GM11168 (cell line): ENCODE results near the gene LMF1.
"Not testable (repeated sequence)": the region's sequence is repeated elsewhere in the genome, so short reads cannot be mapped to it uniquely, and the experiment has no call there.

Experiments
- in situ Hi-C: fragments of 300-500 bp; cut with MboI; formaldehyde crosslinking; loops from one replicate; pipeline ENCODE4 v1.12.0; 2022; ENCODE audit warnings: low sequenced_read_pairs; ENCODE audit not compliant: unreplicated experiment

LMF1 gene

GRCh38 chr16:898761-899682 is 71.8 kb downstream of the LMF1 start:
- in situ Hi-C loops, result no loop called here

- in situ Hi-C loops, result no loop called here
These were observed 72.6 kb downstream of the LMF1 start for GRCh38 chr16:898216-898615.

GRCh38 chr16:897701-898100 is 73.1 kb downstream of the LMF1 start:
- in situ Hi-C loops, result no loop called here

- in situ Hi-C loops, result no loop called here
These were observed 73.6 kb downstream of the LMF1 start for GRCh38 chr16:897200-897543.

DNA sequence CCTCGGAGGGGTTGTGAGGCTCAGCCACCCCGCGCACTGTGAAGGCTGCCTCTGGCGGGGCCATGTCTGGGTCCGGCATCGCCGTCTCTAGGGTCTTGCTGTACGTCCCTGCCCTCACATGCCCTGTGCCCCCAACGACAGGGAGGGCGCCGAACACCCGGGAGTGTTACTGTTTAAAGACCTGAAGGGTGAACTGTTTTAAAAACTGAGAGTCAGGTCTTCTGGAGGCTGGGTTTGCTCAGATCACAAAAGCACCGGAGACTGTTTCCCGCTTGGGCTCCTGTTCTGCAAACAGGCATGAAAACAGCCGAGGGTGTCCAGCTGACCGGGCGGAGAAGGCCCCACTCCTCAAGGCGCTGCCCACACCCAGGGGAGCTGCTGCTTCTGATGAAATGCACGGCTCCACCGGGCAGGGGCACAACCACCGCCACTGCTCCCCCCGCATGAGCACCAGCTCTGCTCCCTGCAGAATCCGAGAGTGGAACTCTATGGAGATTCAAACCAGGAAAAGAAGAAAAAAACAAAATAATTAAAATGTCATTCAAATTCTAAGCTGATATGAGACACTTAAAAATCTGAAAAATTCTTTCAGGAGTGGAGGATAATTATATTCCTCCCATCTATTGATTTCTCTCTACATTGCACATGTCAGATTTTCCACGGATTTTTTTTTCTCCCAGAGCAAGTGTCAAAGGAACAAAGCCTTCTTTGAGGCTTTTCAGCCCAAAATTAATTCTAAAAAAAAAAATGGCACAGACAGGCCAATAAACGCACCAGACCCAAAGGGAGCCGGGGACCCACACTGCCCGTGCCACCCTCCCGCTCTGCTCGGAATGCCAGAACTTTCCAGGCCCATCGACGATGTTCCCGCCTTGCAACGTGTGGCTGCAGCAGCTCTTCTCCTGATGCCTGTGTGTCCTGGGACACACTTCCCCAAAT is 74.3 kb downstream of the LMF1 start:
- in situ Hi-C loops, result no loop called here

DNA sequence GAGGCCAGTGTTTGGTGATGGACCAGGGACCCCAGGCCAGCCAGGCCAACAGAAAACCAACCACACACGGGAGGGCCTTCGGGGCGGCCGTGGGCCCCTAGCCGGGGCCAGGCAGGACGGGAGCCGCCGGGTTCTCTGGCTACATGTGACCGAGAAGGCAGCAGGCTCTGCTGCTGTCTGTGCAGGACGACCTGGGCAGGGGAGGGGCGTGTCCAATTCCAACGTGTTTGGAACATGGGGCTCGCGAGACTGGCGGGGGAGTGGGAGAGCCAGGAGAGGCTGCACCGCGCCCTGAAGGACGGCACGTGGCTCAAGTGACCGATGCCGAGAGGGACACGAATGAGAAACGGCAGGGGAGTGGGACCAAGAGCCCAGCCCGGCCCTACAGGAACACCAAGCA is 75.4 kb downstream of the LMF1 start:
- in situ Hi-C loops, result no loop called here

DNA sequence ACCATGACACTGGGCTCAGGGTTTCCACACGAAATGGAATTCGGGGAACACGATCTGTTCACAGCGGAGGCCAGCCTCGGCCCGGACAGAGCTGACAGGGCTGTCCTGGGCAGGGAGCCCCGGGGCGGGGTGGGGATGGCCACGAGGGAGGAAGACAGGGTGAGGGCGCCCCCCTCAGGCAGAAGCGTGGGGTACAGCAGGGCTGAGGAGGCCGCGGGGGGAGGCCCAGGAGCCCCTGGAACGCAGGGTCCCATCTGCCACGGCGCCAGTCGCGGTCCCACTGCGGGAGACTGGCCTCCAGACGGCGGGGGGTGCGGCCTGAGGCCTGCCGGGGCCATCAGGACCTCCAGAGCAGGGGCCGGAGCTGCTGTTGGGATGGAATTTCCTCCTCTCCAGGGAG is 75.9 kb downstream of the LMF1 start:
- in situ Hi-C loops, result no loop called here

DNA sequence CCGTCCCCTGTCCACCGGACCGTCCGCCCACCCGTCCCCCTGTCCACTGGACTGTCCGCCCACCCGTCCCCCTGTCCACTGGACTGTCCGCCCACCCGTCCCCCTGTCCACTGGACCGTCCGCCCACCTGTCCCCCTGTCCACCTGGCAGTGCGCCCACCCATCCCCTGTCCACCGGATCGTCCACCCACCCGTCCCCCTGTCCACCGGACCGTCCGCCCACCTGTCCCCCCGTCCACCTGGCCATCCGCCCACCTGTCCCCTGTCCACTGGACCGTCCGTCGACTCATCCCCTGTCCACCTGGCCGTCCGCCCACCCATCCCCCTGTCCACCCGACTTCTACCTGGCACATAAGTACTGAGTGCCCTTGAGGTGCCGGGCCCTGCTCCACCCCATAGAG is 76.6 kb downstream of the LMF1 start:
- in situ Hi-C loops, result no loop called here

- in situ Hi-C loops, result no loop called here
These were observed 77.4 kb downstream of the LMF1 start for GRCh38 chr16:893360-893759.

GRCh38 chr16:892536-893255 is 78.1 kb downstream of the LMF1 start:
- in situ Hi-C loops, result no loop called here

GRCh38 chr16:892006-892405 is 78.8 kb downstream of the LMF1 start:
- in situ Hi-C loops, result no loop called here

DNA sequence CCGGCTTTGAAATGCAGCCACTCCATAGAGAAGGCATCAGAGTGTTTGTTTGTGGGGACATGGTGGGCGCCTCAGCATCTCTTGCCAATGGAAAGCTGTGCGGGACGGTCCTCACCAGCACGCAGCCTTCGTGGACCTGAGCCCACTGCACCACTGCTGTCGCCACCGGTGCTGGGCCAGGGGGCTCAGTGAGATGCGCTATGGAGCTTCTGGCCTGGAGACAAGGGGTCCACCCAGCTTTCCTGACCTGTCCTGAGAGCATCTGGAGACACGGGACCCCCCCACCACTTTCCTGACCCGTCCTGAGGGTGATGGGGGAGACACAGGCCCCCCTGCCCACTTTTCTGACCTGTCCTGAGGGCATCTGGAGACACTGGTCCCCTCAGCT is 79.4 kb downstream of the LMF1 start:
- in situ Hi-C loops, result no loop called here

DNA sequence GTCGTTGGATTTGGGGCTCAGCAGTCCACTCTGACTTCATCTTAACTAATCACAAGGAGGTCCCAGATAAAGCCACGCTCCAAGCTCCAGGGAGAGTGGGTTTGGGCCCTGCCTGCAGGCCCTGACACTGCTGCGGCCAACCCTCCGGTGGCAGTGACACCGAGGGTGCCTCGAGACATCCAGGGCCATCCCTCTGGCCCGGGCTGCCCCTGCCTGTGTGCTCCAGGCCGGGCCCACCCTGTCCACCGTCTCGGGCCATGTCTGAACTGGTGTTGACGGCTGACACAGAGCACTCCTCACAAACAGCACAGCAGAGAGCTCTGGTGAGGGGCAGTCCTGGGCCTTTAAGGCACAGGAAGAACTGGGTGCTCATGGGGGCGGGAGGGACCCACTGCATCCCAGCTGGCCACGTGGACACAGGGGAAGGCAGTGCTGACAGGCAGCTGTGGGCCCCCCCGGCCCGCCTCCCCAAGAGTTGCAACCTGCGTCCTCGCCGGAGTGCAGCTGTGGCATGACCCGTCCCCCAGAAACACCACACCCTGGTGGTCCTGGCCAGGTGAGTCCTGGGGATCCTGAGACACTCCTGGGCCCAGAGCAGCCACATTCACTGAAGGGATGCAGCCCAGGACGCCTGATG is 80.0 kb downstream of the LMF1 start:
- in situ Hi-C loops, result no loop called here

GRCh38 chr16:890217-890616 is 80.6 kb downstream of the LMF1 start:
- in situ Hi-C loops, result no loop called here

GRCh38 chr16:889586-889985 is 81.2 kb downstream of the LMF1 start:
- in situ Hi-C loops, result no loop called here

- in situ Hi-C loops, result no loop called here
These were observed 81.7 kb downstream of the LMF1 start for GRCh38 chr16:888901-889570.

- in situ Hi-C loops, result not testable (repeated sequence)
These were observed 82.3 kb downstream of the LMF1 start for GRCh38 chr16:888456-888855.

- in situ Hi-C loops, result no loop called here
These were observed 82.9 kb downstream of the LMF1 start for GRCh38 chr16:887846-888245.

- in situ Hi-C loops, result no loop called here
These were observed 83.7 kb downstream of the LMF1 start for GRCh38 chr16:886802-887731.
